ENCODE data around the gene SIRT1.
"Not testable (repeated sequence)": the region's sequence is repeated elsewhere in the genome, so short reads cannot be mapped to it uniquely, and the experiment has no call there.

The SIRT1 gene

GRCh38 chr10:67965456-67965855 lies 81.0 kb downstream of the SIRT1 start:
- DNase-seq (ENCODE audit: low spot score): no peak

GRCh38 chr10:67966035-67966434 lies 81.6 kb downstream of the SIRT1 start:
- not testable (repeated sequence) for DNase-seq (ENCODE audit: low spot score)
